Heart right ventricle (tissue), 16 donors: ENCODE results near the gene TDRD3. TPM values are rescaled to one million over a fixed set of nuclear protein-coding genes. Genes with fewer than 3 reads are reported as not detected.

ENCODE experiments used
- ATAC-seq, 8 donors: fragments of 200-7000 bp; cut with Tn5 transposase; one replicate each; pipeline ENCODE4 v1.9.1; 2020; ENCODE audit warnings: mild to moderate bottlenecking in 8 of 8, moderate library complexity in 8 of 8, moderate number of reproducible peaks in 1 of 8
- DNase-seq, 2 donors: peaks; one replicate each; pipeline ENCODE4 v3.0.0-alpha.2; 2020
- H3K27ac ChIP-seq, 10 donors: fragments of 200-600 bp; sonication (generic) in 2 of 10; one replicate each; pipeline versions ENCODE4 v1.5.0 to v1.8.0; 2020 to 2022; ENCODE audit warnings: mild to moderate bottlenecking in 3 of 10
- H3K27me3 ChIP-seq, 7 donors: fragments of 200-600 bp; one replicate each; pipeline ENCODE4 v1.8.0; 2021 to 2022; ENCODE audit warnings: mild to moderate bottlenecking in 2 of 7
- H3K36me3 ChIP-seq, 9 donors: fragments of 200-600 bp; sonication (generic) in 1 of 9; one replicate each; pipeline versions ENCODE4 v1.5.0 to v1.8.0; 2020 to 2022; ENCODE audit warnings: mild to moderate bottlenecking in 2 of 9
- H3K4me1 ChIP-seq, 9 donors: fragments of 200-600 bp; sonication (generic) in 1 of 9; one replicate each; pipeline versions ENCODE4 v1.5.0 to v1.8.0; 2020 to 2022; ENCODE audit warnings: mild to moderate bottlenecking in 4 of 9
- H3K4me3 ChIP-seq, 10 donors: fragments of 200-600 bp; sonication (generic) in 2 of 10; one replicate each; pipeline versions ENCODE4 v1.5.0 to v1.8.0; 2020 to 2022; ENCODE audit warnings: mild to moderate bottlenecking in 7 of 10, moderate library complexity in 2 of 10
- H3K9me3 ChIP-seq, 11 donors: fragments of 200-600 bp in 10 of 11; sonication (generic) in 2 of 11; one replicate each; pipeline versions ENCODE4 v1.5.0 to v1.8.0; 2013 to 2022; ENCODE audit warnings: mild to moderate bottlenecking in 2 of 11, control low read depth in 1 of 11, moderate library complexity in 1 of 11
- CTCF ChIP-seq, 9 donors: fragments of 200-600 bp; sonication (generic) in 2 of 9; IDR thresholded peaks; one replicate each; pipeline versions ENCODE4 v1.5.0 to v1.8.0; 2021 to 2022; ENCODE audit warnings: antibody characterized with exemption in 9 of 9, mild to moderate bottlenecking in 5 of 9, moderate library complexity in 1 of 9
- WGBS, 2 donors: extraction: QIAGEN DNeasy Blood & Tissue Kit; methylation state at CpG; one replicate each; pipeline ENCODE4 v1.1.7; 2013; ENCODE audit warnings: inconsistent platforms in 1 of 2; 5-methylcytosine and 5-hydroxymethylcytosine counted together
- intact Hi-C, 10 donors: fragments of 100-400 bp; cut with DNase I; formaldehyde crosslinking; loops; one replicate each; pipeline versions ENCODE4 v1.11.1 to v1.14.2; 2022
- long read RNA-seq, 3 donors: library from polyadenylated mRNA; unstranded; transcript quantifications; one replicate each; pipeline ENCODE4 v2.0.0, GENCODE V29; 2020 to 2021
- polyA plus RNA-seq, 2 donors: library from polyadenylated mRNA; stranded (reverse); fragments of 200-250 nt; gene quantifications; one replicate each; pipeline ENCODE4 v1.2.3, GENCODE V29; 2013
- total RNA-seq, 10 donors: library from RNA; stranded (reverse); fragmentation: NEBNext Ultra II Directional in 3 of 10; extraction: Animal tissue kit (Norgen Biotek cat#: 25700) in 3 of 10; gene quantifications; one replicate each; pipeline versions ENCODE4 v1.2.1 to v1.2.4, GENCODE V29; 2021 to 2023
- donor health status: Arrhythmogenic right ventricular cardiomyopathy.
- donor health status: ischemic (EF 13 %, LVEDD 7.1; RV severe dilation, severe dysfunction).
- donor health status: healthy with polysubstance abuse.
- donor health status: DM: no; HTN: yes; CAD: no.
- donor health status: DM: no; HTN: no; CAD: no.
- donor health status: ischemic (EF 25% LVEDD 6.9; RV normal size, moderate dysfunction).
- donor health status: ischemic (EF 25% LVEDD 5.7; RV mildly dilated, moderate dysfunction).
- donor health status: healthy.
- donor health status: DM: yes; HTN: yes; CAD: no.
- donor health status: Ischemic cardiomyopathy.
- donor health status: ischemic (EF 35%, LVEDD 5.7; RV mildly dilated, moderate dysfunction).
- donor health status: nonischemic (EF 11% LVEDD 7.7; RV severe dilation, severe dysfunction).
- donor health status: DM: yes; HTN: yes; CAD: no.
- donor health status: PGD.
- donor health status: ischemic (EF 29% LVEDD 5.4; RV normal size, mild dysfunction).
- donor health status: nonischemic (EF 23%, LVEDD 6.1; RV moderate dilation, normal function).

TDRD3 gene
- total RNA-seq, result 10 to 100 TPM; 38.1 to 60.7 (median 51.6) TPM
- 10 to 100 TPM in 1 of 2 donors, 1 to 10 TPM in 1; 9.8 to 26.6 TPM for polyA plus RNA-seq
- long read RNA-seq, donor 1, partial matches to known transcripts, result 4 of 14 reads
- long read RNA-seq, donor 1, other reads (novel, unspliced or antisense), result 9 of 14 reads
- long read RNA-seq, donor 2, partial matches to known transcripts, result 5 of 15 reads
- long read RNA-seq, donor 2, other reads (novel, unspliced or antisense), result 9 of 15 reads
- long read RNA-seq, donor 3, partial matches to known transcripts, result 14 of 33 reads
- long read RNA-seq, donor 3, other reads (novel, unspliced or antisense), result 18 of 33 reads

- ATAC-seq (peak; percentile 83 to 95 (median 89)), DNase-seq (peak; percentile 84)
- intact Hi-C loops, result loop anchor here in 5 of 10 donors (5.0 to 10.0 kb wide), 3 partner anchors 232 to 1052 kb away; partner anchors contain the start of gene DIAPH3 (in 4 of the 5)
- Histone ChIP-seq H3K4me3 (peak within 1 kb of the TSS; percentile 42 to 78 (median 76)), H3K9me3 (no peaks in the 10 kb centered on the region), H3K4me1 (peaks cover 2 to 35% (median 25%) of the 10 kb centered on the region in 9 donors), H3K36me3 (no peaks in the 10 kb centered on the region), H3K27ac (peak within 1 kb of the TSS; percentile 88 to 99 (median 98)), H3K27me3 (no peaks in the 10 kb centered on the region)
- TF ChIP-seq CTCF (IDR thresholded peaks at IDR 0.05), result peak; percentile 66 to 94 (median 74)
- WGBS, 2 donors, result 0 to 1% methylated on average over 65 to 80 of the region's 84 CpGs
These were observed at the start of gene TDRD3 for GRCh38 chr13:60396783-60397703. TSS of gene TDRD3 (plus strand) at chr13:60397220. CDS start at chr13:60397365, 145 bp downstream.

- Histone ChIP-seq H3K36me3 (no peaks in the 10 kb centered on the region), H3K27me3 (peaks cover 0 to 15% (median 3%) of the 10 kb centered on the region in 7 donors), H3K4me3 (no peak overlapping the region), H3K4me1 (no peaks in the 10 kb centered on the region), H3K9me3 (peaks cover 0 to 7% (median 0%) of the 10 kb centered on the region in 11 donors), H3K27ac (no peak overlapping the region)
- no peak for TF ChIP-seq CTCF (IDR thresholded peaks at IDR 0.05)
- DNase-seq, result no peak
- intact Hi-C loops, result no loop called here
- 74 to 75% methylated on average over 2 of the region's 2 CpGs for WGBS, 2 donors
- ATAC-seq, result no peak
These were observed 49.3 kb upstream of the TDRD3 start for GRCh38 chr13:60347690-60348089.

GRCh38 chr13:60348097-60348496 is 48.9 kb upstream of the TDRD3 start:
- ATAC-seq, result no peak
- H3K4me3 ChIP-seq, result no peak overlapping the region
- 64 to 65% methylated on average over 3 of the region's 3 CpGs for WGBS, 2 donors
- no peak overlapping the region for H3K27ac ChIP-seq
- no peaks in the 10 kb centered on the region for H3K36me3 ChIP-seq
- peaks cover 0 to 15% (median 3%) of the 10 kb centered on the region in 7 donors for H3K27me3 ChIP-seq
- TF ChIP-seq CTCF (IDR thresholded peaks at IDR 0.05), result no peak
- no peaks in the 10 kb centered on the region for H3K4me1 ChIP-seq
- peaks cover 0 to 11% (median 0%) of the 10 kb centered on the region in 11 donors for H3K9me3 ChIP-seq
- no peak for DNase-seq
- intact Hi-C loops, result no loop called here

GRCh38 chr13:60351326-60351725 is 45.7 kb upstream of the TDRD3 start:
- no peak overlapping the region for H3K4me3 ChIP-seq
- no peak for TF ChIP-seq CTCF (IDR thresholded peaks at IDR 0.05)

More at GRCh38 chr13:60351326-60351725, 45.7 kb upstream of the TDRD3 start:
- Histone ChIP-seq H3K9me3 (peaks cover 0 to 12% (median 0%) of the 10 kb centered on the region in 11 donors), H3K27me3 (peaks cover 0 to 9% (median 0%) of the 10 kb centered on the region in 7 donors), H3K27ac (no peak overlapping the region), H3K4me1 (no peaks in the 10 kb centered on the region), H3K36me3 (no peaks in the 10 kb centered on the region)
- 37 to 41% methylated on average over 2 of the region's 2 CpGs for WGBS, 2 donors
- DNase-seq (no peak), ATAC-seq (no peak)
- intact Hi-C loops, result no loop called here
